GM18870 (cell line): ENCODE results near the gene TRIM33.
"Not testable (repeated sequence)": the region's sequence is repeated elsewhere in the genome, so short reads cannot be mapped to it uniquely, and the experiment has no call there.

ENCODE experiments used
- ATAC-seq: cut with Tn5 transposase; IDR thresholded peaks from one replicate; pipeline ENCODE4 v1.9.1; 2021; ENCODE audit warnings: moderate library complexity; ENCODE audit not compliant: unreplicated experiment

The TRIM33 gene

DNA sequence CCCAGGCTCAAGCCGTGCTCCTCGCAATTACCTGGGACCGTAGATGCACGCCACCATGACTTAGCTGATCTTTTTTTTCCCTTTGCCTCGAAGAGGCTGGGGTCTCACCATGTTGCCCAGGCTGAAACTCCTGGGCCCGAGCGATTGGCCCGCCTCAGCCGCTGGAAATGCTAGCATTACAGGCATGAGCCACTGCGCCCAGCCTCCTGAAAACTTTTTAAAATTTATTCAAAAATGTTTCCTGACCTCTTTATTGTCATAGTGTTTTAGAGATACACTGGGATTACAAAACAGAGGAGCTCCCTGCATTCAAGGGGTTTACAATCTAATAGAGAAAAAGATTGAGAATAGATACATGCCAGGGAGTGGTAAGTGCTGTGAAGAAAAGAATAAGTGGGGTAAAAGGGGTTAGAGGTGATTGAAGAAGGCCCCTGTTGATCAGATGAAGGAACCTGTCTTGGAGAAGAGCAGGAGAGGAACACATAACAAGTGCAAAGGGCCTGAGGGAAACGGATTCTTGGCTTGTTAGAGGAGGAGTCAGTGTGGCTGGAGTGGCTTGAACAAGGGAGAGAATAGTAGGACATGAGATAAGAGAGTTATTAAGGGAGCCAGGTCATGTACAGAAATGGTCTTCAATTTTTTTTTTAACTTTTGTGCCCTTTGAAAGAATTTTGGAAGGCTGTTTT is 1.7 kb upstream of the TRIM33 start:
- ATAC-seq, result no peak

- peak; percentile 32 for ATAC-seq
Measured at GRCh38 chr1:114510274-114511031, 550 bp downstream of the TRIM33 start.

- ATAC-seq, result no peak
Measured at GRCh38 chr1:114509596-114510273, 1.3 kb downstream of the TRIM33 start.

DNA sequence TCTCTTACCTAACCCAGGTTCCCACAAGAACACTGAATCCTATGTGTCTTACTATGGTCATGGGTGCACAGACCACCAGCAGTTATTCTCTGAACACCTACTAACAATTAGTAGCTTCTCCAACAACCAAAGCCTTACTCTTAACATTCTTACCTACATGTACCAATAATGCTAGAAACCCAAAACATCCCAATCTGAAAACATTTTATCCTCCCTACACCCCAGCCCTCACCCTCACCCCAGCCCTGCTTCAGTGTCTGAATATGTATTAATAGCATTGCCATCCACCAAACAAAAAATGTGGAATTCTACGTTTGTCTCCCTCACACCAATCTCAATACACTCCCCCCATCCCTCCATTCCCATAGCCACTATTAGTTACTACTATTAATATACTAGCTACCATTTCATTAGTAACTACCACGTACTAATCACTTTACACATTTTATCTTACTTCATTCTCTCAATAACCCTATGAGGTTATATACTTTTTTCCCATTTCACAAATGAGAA is 2.6 kb downstream of the TRIM33 start:
- no peak for ATAC-seq

- no peak for ATAC-seq
Measured at GRCh38 chr1:114507513-114507912, 3.5 kb downstream of the TRIM33 start.

GRCh38 chr1:114505148-114505561 is 5.8 kb downstream of the TRIM33 start:
- no peak for ATAC-seq

DNA sequence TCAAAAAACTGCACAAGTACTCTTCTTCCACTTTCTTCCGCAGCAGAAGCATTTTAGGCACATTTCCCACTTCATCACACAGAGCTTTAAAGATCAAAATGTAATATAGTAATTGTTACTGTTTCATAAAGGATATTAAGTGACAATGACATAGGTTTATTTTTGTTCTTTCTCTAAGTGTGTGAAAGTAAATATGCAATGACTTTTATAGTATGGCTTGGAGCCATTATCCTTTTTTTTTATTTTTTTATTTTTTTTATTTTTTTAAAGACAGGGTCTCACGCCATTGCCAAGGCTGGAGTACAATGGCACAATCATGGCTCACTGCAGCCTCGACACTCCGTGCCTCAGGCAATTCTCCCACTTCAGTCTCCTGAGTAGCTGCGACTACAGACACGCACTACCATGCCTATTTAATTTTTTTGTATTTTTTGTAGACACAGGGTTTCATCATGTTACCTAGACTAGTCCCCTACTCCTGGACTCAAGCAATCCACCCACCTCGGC is 7.0 kb downstream of the TRIM33 start:
- ATAC-seq, result no peak

- ATAC-seq, result no peak
Measured at GRCh38 chr1:114502080-114502479, 8.9 kb downstream of the TRIM33 start.

- no peak for ATAC-seq
Measured at GRCh38 chr1:114499478-114499877, 11.5 kb downstream of the TRIM33 start.

GRCh38 chr1:114496089-114496488 is 14.9 kb downstream of the TRIM33 start:
- no peak for ATAC-seq

GRCh38 chr1:114495486-114495885 is 15.5 kb downstream of the TRIM33 start:
- ATAC-seq, result no peak

DNA sequence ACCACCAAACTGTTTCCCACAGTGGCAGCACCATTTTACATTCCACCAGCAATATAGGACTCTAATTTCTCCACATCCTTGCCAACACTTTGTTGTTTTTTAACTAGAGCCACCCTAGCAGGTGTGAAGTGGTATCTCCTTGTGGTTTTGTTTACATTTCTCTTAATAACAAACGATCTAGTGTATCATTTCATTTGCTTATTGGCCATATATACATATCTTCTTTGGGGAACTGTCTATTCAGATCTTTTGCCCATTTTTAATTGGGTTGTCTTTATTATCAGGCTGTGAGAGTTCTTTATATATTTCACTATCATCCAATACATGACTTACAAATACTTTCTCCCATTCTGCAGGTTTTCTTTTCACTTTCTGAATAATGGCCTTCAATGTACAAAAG is 18.0 kb downstream of the TRIM33 start:
- ATAC-seq, result no peak

DNA sequence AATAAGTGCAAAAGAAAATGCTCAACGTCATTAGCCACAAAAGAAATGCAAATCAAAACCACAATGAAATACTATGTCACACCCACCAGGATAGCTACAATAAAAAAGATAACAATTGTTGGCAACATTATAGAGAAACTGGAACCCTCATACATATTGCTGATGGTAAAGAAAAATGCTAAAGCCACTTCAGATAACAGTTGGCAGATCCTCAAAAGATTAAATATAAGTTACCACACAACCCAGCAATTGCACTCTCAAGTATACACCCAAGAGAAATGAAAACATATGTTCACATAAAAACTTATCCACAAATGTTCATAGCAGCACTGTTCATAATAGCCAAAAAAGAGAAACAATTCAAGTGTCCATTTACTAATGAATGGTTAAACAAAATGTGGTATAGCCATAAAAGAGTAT is 20.7 kb downstream of the TRIM33 start:
- ATAC-seq, result no peak

- ATAC-seq, result no peak
Measured at GRCh38 chr1:114488739-114489138, 22.3 kb downstream of the TRIM33 start.

GRCh38 chr1:114485286-114485685 is 25.7 kb downstream of the TRIM33 start:
- no peak for ATAC-seq

GRCh38 chr1:114482585-114482984 is 28.4 kb downstream of the TRIM33 start:
- peak; percentile 70 for ATAC-seq

GRCh38 chr1:114479636-114480035 is 31.4 kb downstream of the TRIM33 start:
- not testable (repeated sequence) for ATAC-seq

DNA sequence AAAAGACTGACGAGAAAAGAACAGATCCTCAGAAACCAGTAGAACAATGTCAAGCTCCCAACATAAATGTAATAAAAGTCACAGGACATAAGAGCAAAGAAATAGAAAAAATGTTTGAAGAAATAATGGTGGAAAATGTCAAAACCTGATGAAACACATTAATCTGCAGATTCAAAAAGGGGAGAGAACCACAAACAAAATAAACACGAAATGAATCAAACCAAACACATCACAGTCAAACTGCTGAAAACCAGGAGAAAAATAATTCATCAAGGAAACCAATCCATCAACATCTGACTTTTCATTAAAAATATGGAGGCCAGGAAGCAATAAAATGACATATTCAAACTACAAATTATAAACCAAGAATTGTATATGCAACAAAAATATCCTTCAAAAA is 31.9 kb downstream of the TRIM33 start:
- ATAC-seq, result no peak

DNA sequence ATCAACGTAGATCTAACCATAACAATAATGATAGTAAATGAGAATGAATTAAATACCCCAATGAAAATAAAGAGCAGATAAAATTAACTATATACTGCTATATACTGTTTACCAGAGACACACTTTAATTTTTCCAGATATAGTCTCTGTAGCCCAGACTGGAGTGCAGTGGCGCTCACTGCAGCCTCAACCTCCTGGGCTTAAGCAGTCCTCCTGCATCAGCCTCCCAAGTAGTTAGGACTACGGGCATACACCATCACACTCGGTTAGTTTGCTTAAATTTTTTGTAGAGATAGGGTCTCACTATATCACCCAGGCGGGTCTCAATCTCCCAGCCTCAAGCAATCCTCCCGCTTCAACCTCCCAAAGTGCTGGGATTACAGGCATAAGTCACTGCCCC is 37.2 kb downstream of the TRIM33 start:
- ATAC-seq, result no peak

- no peak for ATAC-seq
Measured at GRCh38 chr1:114472408-114472807, 38.6 kb downstream of the TRIM33 start.

DNA sequence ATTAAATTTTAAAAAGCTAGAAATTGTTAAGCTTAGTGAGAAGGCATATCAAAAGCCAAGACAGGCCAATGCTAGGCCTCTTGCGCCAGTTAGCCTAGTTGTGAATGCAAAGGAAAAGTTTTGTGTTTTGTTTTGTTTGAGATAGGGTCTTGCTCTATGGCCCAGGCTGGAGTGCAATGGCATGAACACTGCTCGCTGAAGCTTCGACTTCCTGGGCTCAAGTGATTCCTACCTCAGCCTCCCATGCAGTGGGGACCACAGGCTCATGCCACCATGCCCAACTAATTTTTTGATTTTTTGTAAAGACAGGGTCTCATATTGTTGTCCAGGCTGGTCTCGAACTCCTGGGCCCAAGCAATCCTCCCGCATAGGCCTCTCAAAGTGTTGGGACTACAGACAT is 40.3 kb downstream of the TRIM33 start:
- ATAC-seq, result no peak
